Activated CD4-positive, alpha-beta T cell treated with anti-CD3 and anti-CD28 coated beads, Interleukin-2, amount 50 U/mL, for 16 hours (primary cell): ENCODE results near the gene OR5AU1.
"Not testable (repeated sequence)": the region's sequence is repeated elsewhere in the genome, so short reads cannot be mapped to it uniquely, and the experiment has no call there.

Experiments used
- DNase-seq: peaks from one replicate; pipeline ENCODE4 v3.0.0-alpha.2; 2020

OR5AU1 gene

DNA sequence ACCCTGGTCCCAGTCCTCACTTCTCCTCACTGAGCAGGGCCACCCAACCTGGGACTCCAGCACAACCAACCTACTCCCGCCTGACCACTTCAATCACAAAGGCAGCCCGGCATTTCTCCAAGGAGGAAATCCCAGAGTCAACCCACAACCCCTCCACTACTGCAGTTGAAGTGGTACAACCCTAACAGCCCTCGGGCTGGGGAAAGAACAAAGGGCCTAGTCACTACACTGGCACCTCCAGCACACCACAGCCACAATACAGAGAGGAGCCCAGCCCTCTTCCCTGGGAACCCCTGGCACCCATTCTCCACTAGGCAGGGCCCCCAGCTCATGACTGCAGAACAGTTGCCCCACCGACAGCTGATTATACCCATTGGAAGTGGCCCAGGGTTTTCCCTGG is 13.7 kb upstream of the OR5AU1 start:
- no peak for DNase-seq

DNA sequence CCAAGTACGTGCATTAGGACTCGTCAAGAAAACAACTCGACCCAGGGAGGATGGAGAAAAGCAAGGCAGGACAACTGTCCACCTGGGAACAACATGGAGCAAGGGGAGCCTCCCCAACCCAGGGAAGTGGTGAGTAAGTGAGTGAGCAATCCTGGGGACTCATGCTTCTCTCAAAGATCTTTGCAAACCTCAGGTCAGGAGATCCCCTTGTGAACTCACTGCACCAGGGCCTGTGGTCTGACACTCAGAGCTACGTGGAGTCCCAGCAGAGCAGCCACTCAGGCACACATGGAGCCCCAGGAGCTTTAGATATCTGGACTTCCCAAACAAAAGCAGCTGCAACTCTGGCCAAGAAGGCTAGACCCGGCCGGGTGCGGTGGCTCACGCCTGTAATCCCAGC is 12.2 kb upstream of the OR5AU1 start:
- no peak for DNase-seq

DNA sequence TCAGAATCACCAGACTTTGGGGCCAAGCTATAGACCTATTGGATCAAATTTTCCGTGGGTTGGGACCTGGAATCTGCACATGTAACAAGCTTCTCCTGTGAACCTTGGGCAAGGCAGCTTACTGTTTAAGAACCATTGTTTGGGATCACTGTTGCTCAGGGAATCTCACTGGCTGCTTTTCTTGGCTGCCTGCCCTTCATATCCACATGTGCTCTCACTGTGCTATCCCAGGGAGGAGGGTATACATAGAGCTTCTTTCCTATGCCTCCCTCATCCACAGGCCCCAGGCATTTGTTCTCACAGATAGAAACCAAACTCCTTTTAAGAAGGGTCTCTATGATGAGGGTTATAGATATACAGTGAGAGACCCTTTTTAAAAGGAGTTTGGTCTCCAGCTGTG is 9.8 kb upstream of the OR5AU1 start:
- not testable (repeated sequence) for DNase-seq

DNA sequence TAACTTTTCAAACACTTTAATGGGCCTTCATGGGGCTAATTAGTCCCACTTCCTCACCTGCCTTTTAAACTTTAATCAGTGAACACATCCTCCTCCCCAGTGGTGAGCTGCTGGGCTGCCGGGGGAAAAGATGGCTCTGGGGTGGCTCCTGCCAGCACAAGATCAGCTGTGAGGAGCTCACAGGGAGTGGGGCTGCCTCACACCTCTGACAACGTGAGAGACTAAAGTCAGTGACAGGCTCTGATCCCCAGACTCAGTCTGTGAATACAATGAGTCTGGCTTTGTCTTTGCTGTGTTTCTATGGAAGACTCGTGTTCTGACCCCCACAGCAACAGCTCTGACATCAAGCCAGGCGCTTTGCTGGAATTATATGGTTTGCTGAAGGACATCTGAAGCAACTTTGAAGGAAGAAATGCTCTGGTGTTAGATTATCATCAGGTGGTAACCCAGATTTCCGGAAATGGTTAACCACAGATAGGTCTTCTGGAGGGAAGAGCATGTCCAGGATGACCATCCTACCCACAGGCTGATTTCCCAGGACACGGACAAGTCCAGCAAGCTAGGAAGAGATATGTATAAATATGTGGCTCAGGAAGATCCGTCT is 9.2 kb upstream of the OR5AU1 start:
- DNase-seq: not testable (repeated sequence)

DNA sequence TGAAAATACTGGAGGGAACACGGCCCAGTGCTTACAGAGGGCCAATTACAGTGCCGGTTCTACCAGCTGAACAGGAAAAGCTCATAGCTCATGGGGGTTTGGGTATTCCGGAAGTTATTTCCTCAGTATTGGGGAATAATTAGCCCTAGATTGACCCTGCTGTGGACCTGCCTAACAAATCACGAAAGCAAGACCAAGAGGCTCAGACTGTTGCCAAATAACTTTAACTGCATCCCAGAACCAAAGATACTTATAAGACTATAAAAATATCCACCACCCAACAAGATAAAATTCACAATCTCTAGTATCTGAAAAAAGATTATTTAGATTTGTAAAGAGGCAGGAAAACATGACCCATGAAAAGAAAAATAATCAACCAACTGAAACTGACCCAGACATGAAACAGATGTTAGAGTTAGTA is 8.0 kb upstream of the OR5AU1 start:
- no peak for DNase-seq

DNA sequence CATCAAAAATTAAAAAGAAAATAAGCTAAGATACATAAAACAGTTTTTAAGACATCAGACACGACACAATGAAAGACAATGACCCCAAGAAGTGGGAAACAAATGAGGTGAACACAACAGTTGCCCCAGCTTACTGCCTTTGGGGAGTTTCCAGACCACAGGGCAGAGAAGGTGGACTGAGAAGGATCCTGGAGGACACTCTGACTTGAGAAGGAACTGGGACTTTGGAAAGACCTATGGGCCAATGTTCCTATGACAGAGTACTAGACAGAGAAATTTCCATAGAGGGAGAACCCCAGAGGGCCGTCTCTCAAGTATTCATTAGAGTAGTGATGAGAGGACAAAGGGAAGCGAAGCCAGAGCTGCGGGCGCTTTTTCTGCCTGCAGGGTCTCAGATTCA is 6.2 kb upstream of the OR5AU1 start:
- no peak for DNase-seq

DNA sequence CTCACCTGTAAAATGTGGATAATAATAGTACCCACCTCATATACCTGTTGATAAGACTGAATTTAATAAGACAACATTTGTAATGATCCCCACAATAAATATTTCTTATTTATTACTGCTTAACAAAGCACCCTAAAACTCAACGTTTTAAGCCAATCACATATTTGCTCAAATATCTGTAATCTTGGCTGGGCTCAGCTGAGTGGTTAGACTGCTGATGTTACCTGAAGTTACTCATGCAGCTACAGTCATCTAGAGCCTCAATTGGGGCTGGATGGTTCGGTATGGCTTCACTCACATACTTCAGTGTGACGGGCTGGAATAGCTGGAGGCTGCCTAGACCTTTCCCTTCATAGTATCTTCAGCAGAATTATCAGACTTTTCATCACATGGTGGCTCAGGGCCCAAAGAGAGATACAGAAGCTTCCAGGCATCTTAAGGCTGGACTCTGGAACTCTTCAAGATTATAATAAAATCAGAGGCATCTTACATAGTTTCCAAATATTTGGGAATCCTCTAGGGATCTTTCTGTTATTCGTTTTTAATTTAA is 4.3 kb upstream of the OR5AU1 start:
- no peak for DNase-seq

DNA sequence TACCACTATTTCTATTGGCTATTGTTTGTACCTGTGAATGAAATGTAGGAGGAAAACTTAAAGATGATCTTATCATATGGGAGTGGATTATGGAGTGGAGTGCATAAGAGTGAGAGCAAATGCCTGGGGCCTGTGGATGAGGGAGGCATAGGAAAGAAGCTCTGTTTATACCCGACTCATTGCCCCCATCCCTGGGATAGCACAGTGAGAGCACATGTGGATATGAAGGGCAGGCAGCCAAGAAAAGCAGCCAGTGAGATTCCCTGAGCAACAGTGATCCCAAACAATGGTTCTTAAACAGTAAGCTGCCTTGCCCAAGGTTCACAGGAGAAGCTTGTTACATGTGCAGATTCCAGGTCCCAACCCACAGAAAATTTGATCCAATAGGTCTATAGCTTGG is 2.3 kb upstream of the OR5AU1 start:
- not testable (repeated sequence) for DNase-seq

DNA sequence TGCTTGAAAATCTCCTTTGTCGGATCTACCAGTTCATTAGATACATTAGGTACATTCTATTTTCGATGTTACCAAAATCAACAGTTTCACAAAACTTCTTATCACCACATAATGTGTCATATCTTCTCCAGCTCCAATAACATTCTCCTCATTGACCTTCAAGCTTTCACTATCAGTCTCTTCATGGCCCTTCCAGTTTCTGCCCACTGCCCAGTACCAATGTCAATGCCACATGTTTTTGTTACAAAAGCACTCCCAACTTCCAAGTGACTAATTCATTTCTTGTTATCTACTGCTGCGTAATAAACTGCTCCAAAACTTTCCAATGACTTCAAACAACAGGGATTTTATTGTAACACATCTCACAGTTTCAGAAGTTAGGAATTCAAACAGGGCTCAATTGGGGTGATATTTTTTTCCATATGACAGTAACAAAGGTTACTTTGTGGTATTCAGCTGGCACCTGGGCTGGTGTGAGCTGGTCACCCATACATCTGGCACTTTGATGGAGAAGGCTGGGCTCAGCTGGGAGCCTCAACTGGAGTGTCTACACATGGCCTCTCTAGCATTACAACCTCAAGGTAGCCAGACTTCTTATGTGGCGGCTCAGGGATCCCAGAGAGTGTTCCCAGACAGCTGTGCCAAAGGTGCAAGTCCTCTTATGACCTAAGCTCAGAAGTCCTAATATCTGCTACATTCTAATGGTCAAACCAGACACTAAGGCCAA is 6.1 kb downstream of the OR5AU1 start:
- no peak for DNase-seq

DNA sequence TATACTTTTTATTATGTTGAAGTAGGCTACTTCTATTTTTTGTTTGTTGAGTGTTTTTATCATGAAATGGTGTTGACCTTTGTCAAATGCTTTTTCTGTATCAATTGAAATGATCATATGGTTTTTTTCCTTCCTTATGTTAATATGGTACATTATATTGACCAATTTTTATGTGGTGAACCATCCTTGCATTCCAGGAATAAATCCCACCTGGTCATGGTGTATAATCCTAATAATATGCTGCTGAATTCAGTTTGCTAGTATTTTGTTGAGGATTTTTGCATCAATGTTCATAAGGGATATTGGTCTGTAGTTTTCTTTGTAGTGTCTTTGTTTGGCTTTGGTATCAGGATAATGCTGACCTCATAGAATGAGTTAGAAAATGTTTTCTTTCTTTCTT is 10.4 kb downstream of the OR5AU1 start:
- DNase-seq: no peak

DNA sequence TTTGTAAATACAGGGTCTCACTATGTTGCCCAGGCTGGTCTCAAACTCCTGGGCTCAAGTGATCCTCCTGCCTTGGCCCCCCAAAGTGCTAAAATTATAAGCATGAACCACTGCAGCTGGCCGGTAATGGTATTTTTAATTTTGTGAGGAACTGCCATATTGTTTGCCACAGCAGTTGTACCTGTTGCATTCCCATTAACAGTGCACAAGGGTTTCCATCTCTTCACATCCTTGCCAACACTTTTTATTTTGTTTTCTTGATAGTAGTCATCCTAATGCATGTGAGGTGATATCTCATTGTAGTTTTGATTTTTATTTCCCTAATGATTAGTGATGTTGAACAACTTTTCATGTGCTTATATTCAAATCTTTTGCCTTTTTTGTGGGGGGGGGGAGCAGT is 13.5 kb downstream of the OR5AU1 start:
- DNase-seq: no peak

DNA sequence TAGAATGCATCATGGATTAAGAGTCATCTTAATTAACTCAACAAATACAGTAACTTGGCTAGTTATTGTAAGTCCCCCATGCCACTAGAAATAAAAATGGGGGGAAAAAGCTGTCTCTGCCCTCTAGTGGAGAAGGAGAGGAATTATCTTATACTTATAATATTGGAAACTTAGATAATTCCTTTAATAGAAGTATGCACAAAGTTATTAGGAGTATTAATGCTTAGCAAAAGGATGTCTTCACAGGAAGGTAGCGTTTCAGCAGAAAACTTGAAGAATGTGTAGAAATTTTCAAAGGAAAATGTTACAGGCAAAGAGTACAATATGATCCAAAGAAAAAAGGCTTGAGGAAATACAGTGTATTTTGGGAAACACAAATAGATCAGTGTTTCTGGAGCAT is 19.8 kb downstream of the OR5AU1 start:
- peak; percentile 7 for DNase-seq

DNA sequence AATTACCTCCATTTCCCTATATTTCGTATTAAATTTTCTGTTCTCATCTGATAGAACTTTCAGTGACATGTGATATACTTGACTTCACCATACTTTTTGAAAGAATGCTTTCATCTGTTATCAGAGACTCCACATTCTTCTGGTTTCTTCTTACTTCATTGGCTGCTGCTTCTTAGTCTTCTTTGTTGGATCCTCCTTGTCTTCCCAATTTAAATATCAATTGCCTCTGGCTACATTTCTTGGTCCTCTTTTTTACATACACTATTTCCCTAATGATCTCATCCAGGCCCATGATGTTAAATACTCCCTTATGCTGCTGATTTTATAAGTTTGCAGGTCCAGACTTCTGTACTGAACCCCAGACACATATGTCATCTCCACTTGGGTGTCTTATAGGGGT is 22.0 kb downstream of the OR5AU1 start:
- DNase-seq: no peak

DNA sequence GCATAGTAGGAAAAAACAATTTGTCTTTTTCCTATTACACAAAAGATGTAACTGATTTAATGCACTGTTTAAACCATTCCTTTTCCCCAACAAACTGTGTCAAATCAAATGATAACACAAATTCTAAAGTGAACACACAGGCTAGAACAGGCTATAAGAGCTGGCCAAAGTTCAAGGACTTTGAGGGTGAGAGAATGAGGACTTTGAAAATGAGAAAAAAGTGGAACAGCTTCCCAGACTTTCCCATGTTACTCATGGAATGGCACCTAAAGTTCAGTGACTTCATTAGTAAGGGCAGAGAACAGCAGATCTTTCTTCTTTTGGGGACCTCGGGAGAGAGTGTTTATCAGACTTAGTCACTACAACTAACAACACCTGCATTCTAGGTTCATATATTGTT is 32.4 kb downstream of the OR5AU1 start:
- DNase-seq: no peak

DNA sequence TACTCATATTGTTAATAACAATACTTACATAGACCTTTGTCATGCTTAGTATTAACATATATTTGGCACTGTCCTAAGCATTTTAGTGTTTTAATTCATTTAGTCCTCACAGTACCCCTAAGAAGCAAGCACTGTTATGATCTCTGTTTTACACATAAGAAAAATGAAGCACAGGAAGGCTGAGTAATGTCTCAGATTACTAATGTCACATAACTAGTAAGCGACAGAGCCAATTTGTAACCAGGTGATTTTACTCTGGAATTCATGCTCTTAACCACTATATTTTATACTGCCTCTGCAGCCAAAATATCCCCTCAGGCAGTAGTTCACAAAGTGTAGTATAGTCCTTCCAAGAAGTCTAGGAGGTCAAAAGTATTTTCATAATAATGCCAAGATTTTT is 34.7 kb downstream of the OR5AU1 start:
- no peak for DNase-seq

DNA sequence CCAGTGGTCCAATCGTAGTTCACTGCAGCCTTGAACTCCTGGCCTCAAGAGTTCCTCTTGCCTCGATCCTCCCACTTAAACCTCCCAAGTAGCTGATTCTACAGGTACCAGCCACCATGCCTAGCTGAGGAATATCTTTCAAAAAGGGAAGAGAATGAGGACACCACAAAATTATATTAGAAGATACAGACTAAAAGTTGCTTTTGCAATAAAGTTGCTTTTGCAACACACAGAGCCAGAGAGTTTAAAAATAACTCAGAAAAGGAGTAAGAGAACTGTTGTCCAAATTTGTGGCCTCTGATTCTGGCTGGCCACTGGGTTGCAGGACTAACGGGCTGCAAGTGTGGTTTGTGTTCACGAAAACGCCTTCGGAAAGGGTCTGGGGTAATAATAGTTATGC is 35.2 kb downstream of the OR5AU1 start:
- no peak for DNase-seq

DNA sequence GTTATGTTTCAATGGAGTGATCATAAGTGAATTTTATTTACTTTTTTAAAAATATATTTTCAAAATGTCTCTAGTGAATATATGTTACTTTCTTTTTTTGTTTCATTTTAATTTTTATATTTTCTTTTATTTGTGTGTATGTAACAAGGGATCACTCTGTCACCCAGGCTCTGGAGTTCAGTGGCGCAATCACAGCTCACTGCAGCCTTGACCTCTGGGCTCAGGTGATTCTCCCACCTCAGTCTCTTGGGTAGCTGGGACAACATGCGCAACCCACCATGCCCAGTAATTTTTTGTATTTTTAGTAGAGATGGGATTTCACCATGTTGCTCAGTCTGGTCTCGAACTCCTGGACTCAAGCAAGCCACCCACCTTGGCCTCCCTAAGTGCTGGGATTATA is 36.9 kb downstream of the OR5AU1 start:
- DNase-seq: no peak

DNA sequence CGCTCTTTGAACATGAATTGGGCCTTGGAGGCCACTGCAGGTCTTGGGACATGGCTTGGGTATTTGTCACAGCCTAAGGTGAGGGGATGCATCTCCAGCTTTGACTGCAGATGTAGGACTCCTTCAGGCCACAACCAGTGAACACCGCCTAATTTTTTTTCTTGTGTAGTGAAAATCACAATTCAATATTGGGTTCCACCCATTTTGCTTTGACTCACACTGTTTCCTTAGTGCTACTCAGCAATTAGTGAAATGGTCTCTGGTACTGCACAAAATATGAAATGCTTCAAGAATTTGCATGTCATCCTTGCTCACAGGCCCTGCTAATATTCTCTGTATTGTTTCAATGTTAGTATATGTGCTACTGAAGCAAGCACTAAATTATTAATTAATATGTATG is 42.5 kb downstream of the OR5AU1 start:
- DNase-seq: no peak

DNA sequence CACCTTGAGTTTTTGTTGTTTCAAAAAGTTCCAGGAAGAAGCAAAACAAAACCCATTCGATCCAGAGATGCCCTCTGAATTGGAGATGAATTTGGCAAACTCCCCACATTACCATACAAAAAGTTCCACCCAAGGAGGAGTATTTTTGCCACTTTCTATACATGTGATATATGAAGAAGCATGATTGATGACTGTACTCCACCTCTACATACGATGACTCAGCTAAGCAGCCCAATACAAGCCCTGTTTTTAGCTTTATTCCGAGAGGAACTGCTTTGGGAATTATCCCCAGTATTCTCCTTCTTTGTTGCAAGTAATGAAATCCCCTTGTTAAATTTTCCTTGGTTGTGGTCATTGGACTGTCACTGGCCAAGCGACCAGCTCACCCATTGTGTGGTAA is 43.6 kb downstream of the OR5AU1 start:
- DNase-seq: no peak

DNA sequence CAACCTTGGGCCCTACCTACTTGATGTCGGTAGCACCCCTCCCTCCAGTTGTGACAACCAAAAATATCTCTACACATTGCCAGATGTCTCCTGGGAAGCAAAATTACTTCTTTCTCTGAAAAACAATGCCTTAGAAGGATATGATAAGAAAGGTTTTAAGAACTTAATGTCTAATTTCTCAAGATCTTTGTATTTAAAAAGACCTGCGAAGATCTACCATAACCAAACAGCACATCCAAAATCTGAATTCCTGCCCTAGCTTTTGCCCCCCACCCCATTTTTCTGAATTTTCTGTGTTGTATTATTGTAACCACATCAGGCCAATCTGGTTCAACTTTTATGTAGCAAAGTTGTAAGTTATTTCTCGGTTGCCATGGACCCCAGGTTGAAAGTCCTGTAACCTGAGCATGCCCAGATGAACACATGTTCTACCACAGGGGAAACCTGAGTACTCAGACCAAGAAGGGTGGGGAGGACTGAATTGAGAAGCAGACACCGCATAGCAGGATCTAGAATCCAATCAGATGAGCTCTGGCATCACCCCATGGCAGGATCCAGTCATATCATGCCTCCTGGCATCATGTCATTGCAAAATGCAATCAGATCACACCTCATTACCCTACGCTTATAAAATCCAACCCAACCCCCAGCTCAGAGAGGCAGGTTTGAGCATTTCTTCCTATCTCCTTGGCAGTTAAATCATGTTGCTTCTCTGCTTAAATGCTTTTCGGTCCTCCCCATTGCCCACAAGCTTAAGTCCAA is 46.3 kb downstream of the OR5AU1 start:
- peak; percentile 84 for DNase-seq

DNA sequence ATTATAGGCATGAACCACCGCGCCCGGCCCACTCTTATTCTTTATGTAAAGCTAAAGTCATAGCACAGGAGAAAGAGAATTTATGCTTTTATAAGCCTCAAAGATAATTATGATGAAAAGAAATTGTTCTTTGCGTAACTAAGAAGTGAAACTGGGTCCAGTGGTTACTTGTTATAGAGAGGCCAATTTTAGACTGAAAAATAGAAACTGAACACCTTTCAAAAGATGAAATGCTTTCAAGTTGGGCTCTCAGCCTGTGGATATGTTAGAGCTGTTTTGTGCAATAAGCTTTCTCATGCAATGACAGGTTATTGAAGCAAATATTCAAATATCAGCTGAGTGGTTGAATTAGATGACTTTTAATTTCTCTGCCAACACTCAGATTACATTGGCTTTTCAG is 47.1 kb downstream of the OR5AU1 start:
- no peak for DNase-seq

DNA sequence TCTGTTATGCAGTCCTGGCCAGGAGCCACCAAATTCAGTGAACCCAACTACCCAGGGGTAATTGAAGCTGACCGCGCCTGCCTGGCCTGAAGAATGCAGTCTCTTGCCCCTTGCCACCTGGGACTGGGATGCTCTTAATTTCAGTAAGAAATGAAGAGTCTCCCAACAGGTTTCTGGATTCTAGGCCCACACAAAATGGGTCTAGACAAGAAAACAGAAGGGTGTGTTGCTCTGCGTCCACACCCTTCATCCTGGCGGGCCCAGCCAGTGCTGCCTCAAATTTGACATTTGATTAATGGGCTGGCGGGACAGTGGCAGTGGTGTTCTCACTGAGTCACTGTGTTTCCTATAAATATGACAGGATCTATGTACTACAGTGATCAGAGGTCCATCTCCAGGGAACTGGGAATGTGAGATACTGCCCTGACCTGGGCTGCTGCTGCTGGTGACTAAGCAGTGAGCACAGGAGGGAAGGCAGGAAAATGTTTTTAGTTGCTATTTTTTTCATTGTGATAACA is 48.5 kb downstream of the OR5AU1 start:
- DNase-seq: no peak

DNA sequence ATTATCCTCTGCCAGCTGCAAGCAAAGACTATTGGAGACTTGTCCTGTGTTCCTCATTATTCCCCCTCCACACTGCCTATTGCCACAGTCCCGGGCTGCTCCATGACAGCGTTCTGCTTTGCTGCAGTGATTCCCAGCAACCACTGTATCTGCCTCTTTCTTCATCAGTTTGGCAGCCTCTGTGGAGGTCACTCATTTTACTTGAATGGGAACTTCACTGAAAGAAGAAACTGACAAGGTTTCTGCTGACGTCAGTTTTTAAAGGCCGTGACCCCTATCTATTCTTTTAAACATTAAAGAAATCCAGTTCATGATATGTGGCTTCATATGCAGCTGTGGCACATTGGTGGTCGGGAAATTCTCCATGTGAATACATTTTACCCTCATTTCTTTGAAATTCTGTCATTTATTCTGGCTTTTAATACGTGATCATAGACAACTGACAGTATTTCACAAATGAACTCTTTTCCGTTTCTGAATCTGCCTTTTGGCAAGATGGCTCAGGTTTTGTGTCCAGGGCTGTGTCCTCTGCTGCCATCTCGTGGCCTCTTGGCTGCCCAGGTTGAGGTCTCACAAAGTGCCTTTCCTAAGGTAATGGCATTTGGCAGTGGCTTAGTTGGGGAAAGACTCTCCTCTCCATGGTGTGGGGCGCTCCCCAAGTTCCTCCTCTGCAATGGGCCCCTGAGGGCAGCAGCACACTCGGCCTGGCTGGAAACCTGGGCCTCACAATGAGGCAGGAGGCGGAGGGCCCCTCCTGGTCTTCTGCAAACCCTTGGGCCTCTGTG is 49.2 kb downstream of the OR5AU1 start:
- peak; percentile 84 for DNase-seq
